GM18868 (cell line): ENCODE data around the gene MICAL1.

ENCODE experiments used
- ATAC-seq: cut with Tn5 transposase; IDR thresholded peaks from one replicate; pipeline ENCODE4 v1.9.1; 2021; ENCODE audit warnings: mild to moderate bottlenecking, moderate library complexity; ENCODE audit not compliant: unreplicated experiment

MICAL1 gene

DNA sequence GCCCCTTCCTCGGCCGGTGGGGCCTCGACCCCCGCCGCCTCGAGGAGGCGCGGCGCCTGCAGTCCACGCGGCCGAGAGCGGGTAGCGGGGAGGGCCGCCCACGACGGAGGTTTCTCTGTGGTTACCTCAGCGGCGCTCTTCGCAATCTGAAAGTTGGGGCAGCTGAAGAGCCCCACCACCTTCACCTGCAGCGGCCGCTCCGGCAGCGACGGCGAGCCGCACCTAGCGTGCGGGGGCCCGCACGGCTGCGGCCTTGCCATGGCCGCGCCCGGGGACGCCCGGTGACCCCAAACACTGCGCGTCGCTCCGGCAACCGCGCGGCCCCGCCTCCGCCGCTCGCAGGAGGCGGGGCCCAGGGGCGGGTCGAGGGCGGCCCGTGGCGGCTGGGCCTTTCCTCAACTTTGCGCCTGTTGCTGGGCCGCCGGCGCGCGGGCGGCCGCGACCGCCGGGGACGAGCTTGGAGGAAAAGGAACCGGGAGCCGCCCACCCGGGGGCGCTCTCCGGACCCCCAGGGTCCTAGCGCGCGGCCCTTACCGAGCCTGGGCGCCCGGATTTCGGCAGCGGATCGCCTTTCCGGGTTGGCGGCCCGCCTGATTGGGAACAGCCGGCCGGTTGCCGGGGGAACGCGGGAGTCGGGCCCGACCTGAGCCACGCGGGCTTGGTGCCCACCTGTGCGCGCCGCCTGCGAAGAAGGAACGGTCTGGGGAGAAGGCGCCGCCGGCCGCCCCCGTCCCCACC lies 15.1 kb downstream of the MICAL1 start, which contains the start of the genes PPIL6 and SMPD2:
PPIL6 (minus strand) TSS at position 298 of the 738 bp plus-strand sequence; CDS start at position 260, 38 bp downstream.
SMPD2 (plus strand) TSS at position 394 of the 738 bp plus-strand sequence. CDS start 398 bp downstream, outside the sequence.
- ATAC-seq: peak; percentile 90

DNA sequence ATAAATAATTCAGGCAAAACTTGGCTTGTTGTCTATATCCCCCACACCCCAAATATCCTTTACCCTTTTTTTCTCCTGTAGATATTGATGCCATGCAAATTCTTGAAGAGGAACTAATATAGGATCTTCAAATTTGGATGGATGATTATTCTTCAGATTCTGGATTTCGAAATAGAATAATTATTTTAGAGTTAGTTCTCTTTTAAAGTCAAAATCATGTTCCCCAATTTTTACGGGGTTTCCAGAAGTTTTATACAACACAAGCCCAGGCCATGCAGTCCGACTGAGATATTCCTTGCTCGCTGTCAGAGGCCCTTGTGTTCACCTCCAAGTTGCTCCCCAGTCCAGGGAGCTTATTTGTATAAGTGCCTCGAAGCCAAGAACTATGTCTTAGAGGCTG lies 19.5 kb downstream of the MICAL1 start:
- no peak for ATAC-seq

DNA sequence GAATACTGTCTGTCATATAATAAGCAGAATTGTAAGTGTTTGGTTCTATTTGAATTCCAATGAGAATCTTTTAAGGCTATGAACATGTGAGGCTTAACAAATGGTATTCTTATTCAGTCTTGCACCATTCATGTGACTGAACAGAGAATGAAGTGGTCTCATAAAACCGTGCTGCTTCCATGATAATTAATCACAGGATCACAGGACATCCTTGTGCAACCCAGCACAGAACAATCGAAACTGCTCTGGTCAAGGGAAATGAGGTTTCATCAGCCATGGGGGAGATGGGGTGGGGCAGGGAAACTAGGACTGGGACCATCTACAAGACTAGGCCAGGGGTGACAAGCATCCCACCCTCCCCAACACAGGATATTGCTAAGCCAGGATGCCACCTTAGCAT lies 21.1 kb downstream of the MICAL1 start:
- no peak for ATAC-seq

DNA sequence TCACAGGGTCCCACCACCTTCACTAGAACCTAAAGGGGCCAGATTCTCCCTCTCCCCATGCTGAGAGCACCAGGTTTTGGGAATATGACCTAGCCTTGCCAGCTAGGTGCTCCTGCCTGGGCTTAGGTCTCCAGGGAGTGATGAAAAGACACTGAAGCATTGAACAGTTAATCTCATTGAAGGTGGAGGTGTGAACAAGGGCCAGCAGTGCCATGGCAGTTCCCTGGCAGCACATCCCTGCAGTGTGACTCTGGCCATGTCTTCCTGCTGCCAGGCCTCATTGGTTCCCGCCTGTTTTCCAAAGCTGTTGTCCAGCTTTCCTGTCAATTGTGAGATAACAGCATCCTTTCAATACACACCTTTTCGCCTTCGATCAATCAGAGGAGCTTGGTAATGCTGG lies 26.1 kb downstream of the MICAL1 start:
- no peak for ATAC-seq

DNA sequence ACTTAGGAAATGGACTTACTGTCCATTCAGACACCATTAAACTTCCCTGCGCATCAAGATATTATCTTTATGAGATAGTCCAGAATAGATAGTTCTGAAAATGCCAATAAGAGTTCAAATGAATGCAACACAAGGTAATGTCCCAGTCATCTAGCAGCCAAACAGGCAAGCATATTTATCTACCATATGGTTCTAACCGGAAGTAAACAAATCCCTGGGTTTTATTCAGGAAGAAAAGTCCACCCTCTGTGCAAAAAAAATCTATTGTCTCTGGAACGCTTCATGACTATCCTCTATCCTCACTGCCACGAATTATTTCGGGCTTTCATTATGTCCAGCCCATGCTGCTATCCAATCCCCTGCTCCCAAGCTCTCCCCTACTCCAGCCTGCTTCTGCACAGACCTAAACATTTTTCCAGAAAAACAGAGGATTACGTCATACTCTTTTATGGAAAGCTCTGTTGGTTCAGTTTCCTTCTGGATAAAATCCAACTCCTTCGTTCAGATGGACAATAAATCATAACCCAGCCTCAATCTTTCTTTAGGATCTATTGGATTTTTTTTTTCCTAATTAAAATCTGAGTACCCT lies 26.6 kb downstream of the MICAL1 start:
- no peak for ATAC-seq

DNA sequence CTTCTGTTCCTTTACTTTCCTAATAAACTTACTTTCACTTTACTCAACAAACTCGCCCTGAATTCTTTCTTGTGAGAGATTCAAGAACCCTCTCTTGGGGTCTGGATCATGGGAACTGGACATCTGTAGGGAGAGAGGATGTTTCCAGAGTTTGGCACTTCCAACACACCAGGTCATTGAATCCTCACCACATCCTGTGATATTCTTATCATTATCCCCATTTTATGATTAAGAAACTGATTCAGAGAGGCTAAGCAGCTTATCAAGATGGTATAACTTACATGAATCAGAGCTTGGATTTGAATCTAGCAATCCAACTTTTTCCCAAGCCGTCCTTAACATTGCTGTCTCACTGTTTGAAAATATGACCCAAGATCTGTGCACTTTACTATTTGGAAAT lies 30.6 kb downstream of the MICAL1 start:
- no peak for ATAC-seq

DNA sequence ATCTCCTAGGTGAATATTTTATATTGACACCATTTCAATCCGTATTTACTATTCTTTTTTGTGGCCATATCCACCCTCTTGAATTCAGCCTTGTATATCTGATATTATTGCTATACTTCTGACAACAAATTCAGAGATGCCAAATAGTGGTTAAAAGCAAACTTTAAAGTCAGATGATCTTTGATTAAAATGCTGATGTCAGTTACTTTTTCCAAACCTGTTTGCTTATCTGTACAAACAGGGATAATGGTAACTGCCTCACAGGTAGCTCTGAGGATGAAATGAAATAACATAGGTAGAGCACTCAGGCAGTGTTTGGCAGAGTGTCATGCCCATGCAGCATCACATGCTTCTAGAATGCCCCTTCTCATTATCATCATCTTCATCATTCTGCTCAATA lies 34.4 kb downstream of the MICAL1 start:
- no peak for ATAC-seq

DNA sequence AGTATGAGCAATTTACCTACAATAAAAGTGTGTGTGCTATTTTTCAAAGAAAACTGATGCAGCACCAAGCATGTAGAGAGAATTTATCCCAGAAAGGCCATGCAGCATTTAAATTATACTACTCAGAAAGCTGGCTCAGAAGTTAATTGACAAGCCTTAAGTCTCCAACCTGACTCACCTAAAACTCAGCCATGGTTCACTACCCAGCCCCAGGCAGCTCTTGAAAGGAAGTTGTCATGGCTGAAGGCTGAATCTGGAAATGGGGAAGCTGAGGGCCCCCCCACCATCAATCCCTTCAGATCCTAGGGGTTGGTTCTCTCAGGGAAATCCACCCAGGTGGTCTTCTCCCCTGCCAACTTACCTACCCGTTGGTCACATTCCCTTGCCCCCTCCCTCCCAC lies 34.8 kb downstream of the MICAL1 start:
- no peak for ATAC-seq

DNA sequence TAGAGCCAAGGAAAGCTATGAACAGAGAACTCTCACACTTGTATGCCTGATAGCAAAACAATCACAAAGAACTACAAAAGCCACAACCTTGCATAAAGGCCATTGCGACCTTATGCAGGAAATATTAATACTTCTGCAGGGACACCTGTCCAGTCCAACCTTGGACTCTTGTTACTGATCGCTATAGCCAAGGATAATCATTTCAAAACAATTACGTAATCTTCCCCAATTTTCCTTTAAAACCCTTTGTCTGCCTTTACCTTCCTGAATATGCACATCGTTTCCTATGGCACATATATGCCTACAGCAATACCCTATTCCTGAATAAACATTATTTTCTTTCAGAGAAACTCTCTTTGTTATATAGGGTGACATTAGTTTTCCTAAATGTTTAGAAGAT lies 37.9 kb downstream of the MICAL1 start:
- ATAC-seq: no peak

DNA sequence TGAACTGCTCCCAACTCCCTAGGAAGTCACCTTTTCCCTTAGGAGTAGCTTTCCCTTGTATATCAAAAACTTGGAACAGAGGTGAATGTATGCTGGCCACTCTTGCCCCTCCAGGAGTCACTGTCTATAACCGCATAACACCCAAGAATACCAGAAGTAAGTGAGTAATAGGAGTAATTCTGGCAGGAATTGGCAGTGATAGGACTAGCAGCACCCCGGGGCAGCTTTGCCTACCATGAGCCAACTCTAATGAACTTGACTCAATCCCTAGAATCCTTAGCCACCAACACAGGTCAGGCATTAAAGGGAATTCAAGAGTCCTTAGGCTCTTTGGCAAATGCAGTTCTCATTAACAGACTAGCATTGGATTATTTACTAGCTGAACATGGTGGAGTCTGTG lies 44.5 kb downstream of the MICAL1 start:
- no peak for ATAC-seq

DNA sequence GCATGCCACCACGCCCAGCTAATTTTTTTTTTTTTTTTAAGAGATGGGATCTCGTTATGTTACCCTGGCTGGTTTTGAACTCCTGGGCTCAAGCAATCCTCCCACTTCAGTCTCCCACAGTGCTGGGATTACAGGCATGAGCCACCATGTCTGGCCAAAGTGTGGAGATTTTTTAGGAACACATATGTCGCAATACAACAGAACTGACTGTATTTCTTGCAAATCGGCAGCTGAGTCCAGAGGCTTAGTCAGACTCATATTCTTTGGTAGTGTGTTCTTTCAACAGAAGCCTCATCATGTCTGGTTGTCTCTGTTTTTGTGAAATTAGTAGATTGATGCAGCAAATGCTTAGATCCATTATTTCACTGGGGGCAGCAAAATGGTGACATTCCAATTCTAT lies 49.4 kb downstream of the MICAL1 start:
- no peak for ATAC-seq

DNA sequence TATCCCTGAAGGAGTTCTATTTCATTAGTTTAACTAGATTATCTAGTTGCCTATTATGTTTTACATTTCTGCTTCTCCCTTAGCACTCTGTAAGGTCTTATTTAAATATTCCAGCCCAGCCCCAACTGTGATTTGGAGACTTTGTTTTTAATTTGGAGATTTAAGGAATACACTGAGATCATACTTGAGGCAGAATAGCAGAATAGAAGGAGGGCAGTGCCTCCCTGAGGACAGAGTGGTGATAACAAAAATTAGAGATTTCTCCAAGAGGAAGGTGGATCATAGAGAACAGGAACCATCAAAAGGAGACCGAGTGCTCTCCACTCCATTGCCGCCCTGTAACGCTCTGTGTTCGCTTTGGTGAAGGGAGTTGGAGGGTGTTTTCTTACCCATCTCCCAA lies 58.6 kb downstream of the MICAL1 start:
- no peak for ATAC-seq

DNA sequence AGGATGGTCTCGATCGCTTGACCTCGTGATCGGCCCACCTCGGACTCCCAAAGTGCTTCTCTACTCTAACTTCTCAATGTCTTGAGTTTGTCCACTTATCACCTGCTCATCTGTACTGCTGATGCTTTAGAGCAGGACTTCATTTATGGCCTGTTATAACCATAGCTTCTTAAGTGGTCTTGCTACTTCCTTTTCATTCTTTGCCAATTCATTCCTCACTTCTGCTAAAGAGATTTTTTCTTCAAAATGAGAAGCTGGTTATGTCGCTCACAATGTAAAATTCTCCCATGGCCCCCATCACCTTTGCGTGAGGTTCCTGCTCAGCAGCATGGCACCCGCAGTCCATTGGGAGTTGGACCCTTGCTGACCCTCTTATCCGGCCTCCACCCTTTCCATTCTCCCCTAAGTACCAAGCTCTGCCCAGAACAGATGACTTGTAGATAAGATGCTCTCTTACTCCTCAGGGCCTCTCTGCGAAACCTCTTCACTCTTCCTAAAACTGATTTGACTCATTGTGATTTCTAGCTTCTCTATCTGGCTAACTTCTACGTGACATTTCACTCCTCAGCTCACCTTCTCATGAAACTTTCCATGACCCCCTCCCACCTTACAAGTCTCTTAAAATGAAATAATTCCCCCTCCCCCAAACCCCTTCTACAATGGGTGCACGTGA lies 59.4 kb downstream of the MICAL1 start:
- ATAC-seq: no peak
